Measurements from ENCODE around the gene TMEM200A. TPM values are rescaled to one million over a fixed set of nuclear protein-coding genes. Genes with fewer than 3 reads are reported as not detected.

Gene TMEM200A
- total and polyA plus RNA-seq, 10 donors, result 0.33 to 2.3 (median 1.3) TPM

DNA sequence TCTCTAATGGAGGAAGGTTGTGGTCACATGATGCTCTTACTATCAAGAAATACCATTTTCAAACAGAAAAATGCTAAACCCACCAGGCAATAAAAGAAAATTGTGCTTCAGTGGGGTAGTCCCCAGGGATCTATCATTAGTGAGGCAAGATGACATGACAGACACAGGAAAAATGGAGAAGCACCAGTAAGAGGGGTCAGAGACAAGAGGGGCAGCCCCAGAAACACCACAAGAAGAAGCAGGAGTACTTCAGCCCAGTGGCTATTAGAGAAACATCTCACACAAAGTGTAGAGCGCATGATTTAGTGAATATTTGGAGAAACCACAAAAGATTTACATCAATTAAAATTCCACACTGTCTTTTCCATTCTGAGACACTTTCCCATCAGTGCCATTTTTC is 10.2 kb upstream of the TMEM200A start:
- Histone ChIP-seq H3K36me3 (no peaks in the 10 kb centered on the region), H3K27me3 (replicated peaks in 1 of 7) (no peaks in the 10 kb centered on the region), H3K9me3 (peaks cover 0 to 15% (median 2%) of the 10 kb centered on the region in 8 donors), H3K27ac (no peak overlapping the region), H3K4me3 (no peak overlapping the region), H3K4me1 (no peaks in the 10 kb centered on the region)
- no peak for DNase-seq
- TF ChIP-seq POLR2A (IDR thresholded peaks at IDR 0.05), result no peak
- TF ChIP-seq, protein P1, sequence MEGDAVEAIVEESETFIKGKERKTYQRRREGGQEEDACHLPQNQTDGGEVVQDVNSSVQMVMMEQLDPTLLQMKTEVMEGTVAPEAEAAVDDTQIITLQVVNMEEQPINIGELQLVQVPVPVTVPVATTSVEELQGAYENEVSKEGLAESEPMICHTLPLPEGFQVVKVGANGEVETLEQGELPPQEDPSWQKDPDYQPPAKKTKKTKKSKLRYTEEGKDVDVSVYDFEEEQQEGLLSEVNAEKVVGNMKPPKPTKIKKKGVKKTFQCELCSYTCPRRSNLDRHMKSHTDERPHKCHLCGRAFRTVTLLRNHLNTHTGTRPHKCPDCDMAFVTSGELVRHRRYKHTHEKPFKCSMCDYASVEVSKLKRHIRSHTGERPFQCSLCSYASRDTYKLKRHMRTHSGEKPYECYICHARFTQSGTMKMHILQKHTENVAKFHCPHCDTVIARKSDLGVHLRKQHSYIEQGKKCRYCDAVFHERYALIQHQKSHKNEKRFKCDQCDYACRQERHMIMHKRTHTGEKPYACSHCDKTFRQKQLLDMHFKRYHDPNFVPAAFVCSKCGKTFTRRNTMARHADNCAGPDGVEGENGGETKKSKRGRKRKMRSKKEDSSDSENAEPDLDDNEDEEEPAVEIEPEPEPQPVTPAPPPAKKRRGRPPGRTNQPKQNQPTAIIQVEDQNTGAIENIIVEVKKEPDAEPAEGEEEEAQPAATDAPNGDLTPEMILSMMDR (IDR thresholded peaks at IDR 0.05 in 8 of 11, conservative IDR thresholded peaks at IDR 0.05 in 3 of 11), result no peak
- intact Hi-C loops (cut with DNase I; ENCODE audit: low total_unique reads), result no loop called here
- WGBS, 5 donors, result 84 to 94% (median 90%) methylated on average over 1 of the region's 1 CpG

DNA sequence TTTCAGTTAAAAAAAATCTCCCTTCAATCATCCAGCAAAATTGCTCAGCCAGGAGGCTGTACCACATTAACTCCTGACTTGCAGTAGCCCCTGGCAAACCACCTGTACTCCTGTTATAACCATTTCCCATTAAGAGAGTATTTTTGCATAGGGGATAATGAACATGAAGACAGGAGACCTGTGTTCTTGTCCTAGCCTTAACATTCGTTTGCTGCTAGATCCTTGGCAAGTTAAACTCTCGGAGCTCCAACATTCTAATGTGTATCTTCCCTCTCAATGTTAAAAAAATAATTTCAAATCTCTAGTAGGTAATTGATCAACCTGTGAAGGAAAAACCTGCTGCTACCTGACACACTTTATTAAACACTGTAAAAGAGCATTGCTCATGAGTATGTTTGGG is 8.4 kb upstream of the TMEM200A start:
- Histone ChIP-seq H3K36me3 (no peaks in the 10 kb centered on the region), H3K9me3 (peaks cover 0 to 17% (median 0%) of the 10 kb centered on the region in 8 donors), H3K27me3 (replicated peaks in 1 of 7) (no peaks in the 10 kb centered on the region), H3K27ac (no peak overlapping the region), H3K4me3 (no peak overlapping the region), H3K4me1 (no peaks in the 10 kb centered on the region)
- intact Hi-C loops (cut with DNase I; ENCODE audit: low total_unique reads), result no loop called here
- no peak for DNase-seq
- no peak for TF ChIP-seq POLR2A (IDR thresholded peaks at IDR 0.05)
- TF ChIP-seq, protein P1 (IDR thresholded peaks at IDR 0.05 in 8 of 11, conservative IDR thresholded peaks at IDR 0.05 in 3 of 11), result no peak
- TF ChIP-seq POLR2AphosphoS5 (IDR thresholded peaks at IDR 0.05), result no peak
- WGBS, 5 donors, result 46 to 88% (median 69%) methylated on average over 2 of the region's 2 CpGs

DNA sequence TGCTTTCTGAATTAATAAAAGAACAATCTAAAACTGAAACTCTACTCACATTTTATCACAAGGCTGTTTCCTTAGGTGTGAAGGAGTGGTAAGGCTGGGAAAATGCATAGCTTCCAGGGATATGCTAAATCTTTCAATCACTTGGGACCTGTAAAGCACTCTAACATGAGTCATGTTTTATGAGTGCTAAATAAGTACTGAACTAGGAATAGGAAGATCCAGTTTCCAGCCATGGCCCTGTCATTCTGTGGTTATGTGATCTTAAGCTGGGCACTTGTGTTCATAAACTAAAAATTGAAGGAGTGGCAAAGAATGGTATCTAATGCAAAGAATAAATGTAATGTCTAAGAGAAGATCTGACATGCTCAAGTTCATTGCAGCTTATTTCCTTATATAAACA is 6.1 kb upstream of the TMEM200A start:
- Histone ChIP-seq H3K27me3 (replicated peaks in 1 of 7) (peaks cover 0 to 9% (median 1%) of the 10 kb centered on the region in 7 donors), H3K4me1 (no peaks in the 10 kb centered on the region), H3K27ac (no peak overlapping the region), H3K36me3 (no peaks in the 10 kb centered on the region), H3K9me3 (peaks cover 0 to 9% (median 0%) of the 10 kb centered on the region in 8 donors), H3K4me3 (no peak overlapping the region)
- TF ChIP-seq POLR2A (IDR thresholded peaks at IDR 0.05) (no peak), POLR2AphosphoS5 (IDR thresholded peaks at IDR 0.05) (no peak)
- TF ChIP-seq, protein P1 (IDR thresholded peaks at IDR 0.05 in 8 of 11, conservative IDR thresholded peaks at IDR 0.05 in 3 of 11), result no peak
- intact Hi-C loops (cut with DNase I; ENCODE audit: low total_unique reads), result no loop called here
- no peak for DNase-seq

DNA sequence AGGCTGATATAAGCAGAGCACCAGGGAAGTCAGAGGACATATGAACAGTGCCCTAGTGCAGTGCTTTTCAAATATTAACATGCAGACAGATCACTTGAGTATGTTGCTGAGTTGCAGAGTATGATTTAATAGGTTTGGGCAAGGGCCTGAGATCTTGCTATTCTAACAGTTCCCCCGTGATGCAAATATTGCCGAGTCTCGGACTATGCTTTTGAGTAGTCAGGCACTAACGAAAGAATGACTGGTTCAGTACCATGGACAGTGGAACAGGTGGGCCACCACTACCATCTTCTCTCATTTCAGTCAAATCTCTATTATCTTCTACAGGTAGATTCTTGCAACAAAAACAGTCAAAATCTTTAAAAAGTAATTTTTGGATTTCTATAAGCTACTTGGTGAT is 3.7 kb upstream of the TMEM200A start:
- peaks cover 0 to 9% (median 0%) of the 10 kb centered on the region in 8 donors for H3K9me3 ChIP-seq
- peaks cover 0 to 33% (median 23%) of the 10 kb centered on the region in 7 donors for H3K27me3 ChIP-seq (replicated peaks in 1 of 7)
- no peak for TF ChIP-seq POLR2A (IDR thresholded peaks at IDR 0.05)
- TF ChIP-seq POLR2AphosphoS5 (IDR thresholded peaks at IDR 0.05), result no peak
- TF ChIP-seq, protein P1 (IDR thresholded peaks at IDR 0.05 in 8 of 11, conservative IDR thresholded peaks at IDR 0.05 in 3 of 11), result no peak
- DNase-seq, result no peak
- intact Hi-C loops (cut with DNase I; ENCODE audit: low total_unique reads), result no loop called here
- H3K4me1 ChIP-seq, result peaks cover 9 to 22% (median 20%) of the 10 kb centered on the region in 6 donors
- no peaks in the 10 kb centered on the region for H3K36me3 ChIP-seq
- H3K27ac ChIP-seq, result no peak overlapping the region
- no peak overlapping the region for H3K4me3 ChIP-seq
- 75 to 90% (median 86%) methylated on average over 4 of the region's 4 CpGs for WGBS, 5 donors

Data from spleen (tissue), 11 donors.